BE2C (cell line): ENCODE measurements around the gene PLXDC1.

Experiments
- DNase-seq: peaks from one replicate; pipeline ENCODE4 v3.0.0-alpha.2; 2020
- H3K27me3 ChIP-seq: fragments of 250-450 bp; sonication (Bioruptor Pico); 2 replicates; pipeline ENCODE4 v1.5.1; 2020; ENCODE audit warnings: mild to moderate bottlenecking
- H3K36me3 ChIP-seq: fragments of 250-450 bp; sonication (Bioruptor Pico); 2 replicates; pipeline ENCODE4 v1.5.1; 2020; ENCODE audit warnings: mild to moderate bottlenecking
- H3K4me1 ChIP-seq: fragments of 250-450 bp; sonication (Bioruptor Pico); 2 replicates; pipeline ENCODE4 v1.5.1; 2020
- H3K4me3 ChIP-seq: 2 replicates; pipeline ENCODE4 v1.5.1; 2011; ENCODE audit warnings: low read depth, low read length
- H3K9me3 ChIP-seq: fragments of 250-450 bp; sonication (Bioruptor Pico); 2 replicates; pipeline ENCODE4 v1.5.1; 2020
- CTCF ChIP-seq: IDR thresholded peaks from 2 replicates; pipeline ENCODE4 v1.5.1; 2012; ENCODE audit warnings: mild to moderate bottlenecking, low read depth, low read length

PLXDC1 gene

GRCh38 chr17:39105705-39106104 lies 45.7 kb downstream of the PLXDC1 start:
- Histone ChIP-seq H3K27me3 (no peaks in the 10 kb centered on the region), H3K4me1 (no peaks in the 10 kb centered on the region), H3K9me3 (no peaks in the 10 kb centered on the region), H3K4me3 (no peak overlapping the region), H3K36me3 (no peaks in the 10 kb centered on the region)
- TF ChIP-seq CTCF, result no peak
- DNase-seq, result no peak

- Histone ChIP-seq H3K27me3 (no peaks in the 10 kb centered on the region), H3K9me3 (no peaks in the 10 kb centered on the region), H3K36me3 (no peaks in the 10 kb centered on the region), H3K4me1 (no peaks in the 10 kb centered on the region; the same call in 1 of the 2 replicates), H3K4me3 (no peak overlapping the region)
- no peak for TF ChIP-seq CTCF
- no peak for DNase-seq
These were observed 46.8 kb downstream of the PLXDC1 start for GRCh38 chr17:39104657-39105056.

GRCh38 chr17:39104046-39104445 lies 47.4 kb downstream of the PLXDC1 start:
- Histone ChIP-seq H3K9me3 (no peaks in the 10 kb centered on the region), H3K36me3 (no peaks in the 10 kb centered on the region), H3K27me3 (no peaks in the 10 kb centered on the region; the same call in 1 of the 2 replicates), H3K4me3 (no peak overlapping the region), H3K4me1 (peaks cover 5% of the 10 kb centered on the region)
- no peak for TF ChIP-seq CTCF
- DNase-seq, result no peak

- Histone ChIP-seq H3K4me1 (peaks cover 6% of the 10 kb centered on the region), H3K9me3 (no peaks in the 10 kb centered on the region), H3K27me3 (no peaks in the 10 kb centered on the region; the same call in 1 of the 2 replicates), H3K4me3 (no peak overlapping the region), H3K36me3 (no peaks in the 10 kb centered on the region)
- TF ChIP-seq CTCF, result no peak
- no peak for DNase-seq
These were observed 50.3 kb downstream of the PLXDC1 start for GRCh38 chr17:39101091-39101490.

- no peak overlapping the region for H3K4me3 ChIP-seq
- H3K36me3 ChIP-seq, result no peaks in the 10 kb centered on the region
- no peaks in the 10 kb centered on the region; the same call in 1 of the 2 replicates for H3K27me3 ChIP-seq
- no peak for TF ChIP-seq CTCF
- H3K9me3 ChIP-seq, result no peaks in the 10 kb centered on the region
- H3K4me1 ChIP-seq, result peaks cover 6% of the 10 kb centered on the region
- no peak for DNase-seq
These were observed 50.9 kb downstream of the PLXDC1 start for GRCh38 chr17:39100530-39100929.

- H3K4me3 ChIP-seq, result 0 out of 2 replicates have a peak overlapping the region, but pooled peaks have one; percentile 8
- DNase-seq, result peak; percentile 71
- TF ChIP-seq CTCF, result no peak
- H3K4me1 ChIP-seq, result peaks cover 6% of the 10 kb centered on the region
- no peaks in the 10 kb centered on the region; the same call in 1 of the 2 replicates for H3K27me3 ChIP-seq
- H3K9me3 ChIP-seq, result no peaks in the 10 kb centered on the region
- H3K36me3 ChIP-seq, result no peaks in the 10 kb centered on the region
These were observed 51.7 kb downstream of the PLXDC1 start for GRCh38 chr17:39099663-39100286.
